ENCODE measurements around the gene PRKG1. TPM values are rescaled to one million over a fixed set of nuclear protein-coding genes. Genes with fewer than 3 reads are reported as not detected.
A peak's percentile ranks its signal among the peaks of the same experiment; 100 is the strongest.

The PRKG1 gene
- total RNA-seq, 2 donors from 2014 or later: 145 to 381 TPM

GRCh38 chr10:51109801-51110533 is 35.7 kb downstream of the PRKG1 start:
- no peak for DNase-seq (ENCODE audit: low spot score)
- Histone ChIP-seq H3K27ac (no peak overlapping the region), H3K27me3 (replicated peaks; ENCODE audit: insufficient read depth) (no peaks in the 10 kb centered on the region), H3K4me1 (ENCODE audit: control insufficient read depth in 1 of 2, low read depth in 2 of 2) (peaks cover 40 to 76% of the 10 kb centered on the region in 2 donors), H3K4me3 (no peak overlapping the region), H3K9me3 (no peaks in the 10 kb centered on the region), H3K36me3 (no peaks in the 10 kb centered on the region)
- ATAC-seq (ENCODE audit: insufficient number of reproducible peaks, low FRiP score, low read depth): no peak
- no peak for TF ChIP-seq CTCF (IDR thresholded peaks at IDR 0.05)

- ATAC-seq (ENCODE audit: insufficient number of reproducible peaks, low FRiP score, low read depth) (no peak), DNase-seq (ENCODE audit: low spot score) (no peak)
- no peaks in the 10 kb centered on the region for H3K36me3 ChIP-seq
- H3K4me1 ChIP-seq (ENCODE audit: control insufficient read depth in 1 of 2, low read depth in 2 of 2): peaks cover 34 to 84% of the 10 kb centered on the region in 2 donors
- no peak overlapping the region for H3K27ac ChIP-seq
- H3K9me3 ChIP-seq: no peaks in the 10 kb centered on the region
- H3K27me3 ChIP-seq (replicated peaks; ENCODE audit: insufficient read depth): no peaks in the 10 kb centered on the region
- H3K4me3 ChIP-seq: no peak overlapping the region
- no peak for TF ChIP-seq CTCF (IDR thresholded peaks at IDR 0.05)
These were observed 37.7 kb downstream of the PRKG1 start for GRCh38 chr10:51112013-51112412.

GRCh38 chr10:51113007-51113406 is 38.7 kb downstream of the PRKG1 start:
- TF ChIP-seq CTCF (IDR thresholded peaks at IDR 0.05): no peak
- no peak for DNase-seq (ENCODE audit: low spot score)
- H3K4me3 ChIP-seq: no peak overlapping the region
- H3K9me3 ChIP-seq: no peaks in the 10 kb centered on the region
- H3K4me1 ChIP-seq (ENCODE audit: control insufficient read depth in 1 of 2, low read depth in 2 of 2): peaks cover 37 to 86% of the 10 kb centered on the region in 2 donors
- H3K36me3 ChIP-seq: no peaks in the 10 kb centered on the region
- H3K27ac ChIP-seq: no peak overlapping the region
- ATAC-seq (ENCODE audit: insufficient number of reproducible peaks, low FRiP score, low read depth): no peak
- no peaks in the 10 kb centered on the region for H3K27me3 ChIP-seq (replicated peaks; ENCODE audit: insufficient read depth)

GRCh38 chr10:51117053-51117660 is 42.9 kb downstream of the PRKG1 start:
- DNase-seq (ENCODE audit: low spot score): no peak
- H3K27ac ChIP-seq: peak overlapping the region; percentile 18 to 47
- no peaks in the 10 kb centered on the region for H3K27me3 ChIP-seq (replicated peaks; ENCODE audit: insufficient read depth)
- H3K4me1 ChIP-seq (ENCODE audit: control insufficient read depth in 1 of 2, low read depth in 2 of 2): peaks cover 19 to 84% of the 10 kb centered on the region in 2 donors
- H3K36me3 ChIP-seq: no peaks in the 10 kb centered on the region
- TF ChIP-seq CTCF (IDR thresholded peaks at IDR 0.05): no peak
- ATAC-seq (ENCODE audit: insufficient number of reproducible peaks, low FRiP score, low read depth): no peak
- H3K9me3 ChIP-seq: no peaks in the 10 kb centered on the region
- no peak overlapping the region for H3K4me3 ChIP-seq

GRCh38 chr10:51117794-51118193 is 43.5 kb downstream of the PRKG1 start:
- no peak for TF ChIP-seq CTCF (IDR thresholded peaks at IDR 0.05)
- Histone ChIP-seq H3K4me1 (ENCODE audit: control insufficient read depth in 1 of 2, low read depth in 2 of 2) (peaks cover 14 to 78% of the 10 kb centered on the region in 2 donors), H3K27ac (peak overlapping the region; percentile 32 to 47), H3K27me3 (replicated peaks; ENCODE audit: insufficient read depth) (no peaks in the 10 kb centered on the region), H3K4me3 (no peak overlapping the region), H3K9me3 (no peaks in the 10 kb centered on the region), H3K36me3 (no peaks in the 10 kb centered on the region)
- DNase-seq (ENCODE audit: low spot score) (no peak), ATAC-seq (ENCODE audit: insufficient number of reproducible peaks, low FRiP score, low read depth) (no peak)

All from thoracic aorta (tissue), 2 donors.